ENCODE data around the gene CARM1. TPM values are rescaled to one million over a fixed set of nuclear protein-coding genes. Genes with fewer than 3 reads are reported as not detected.

CARM1 gene
- total and polyA plus RNA-seq, 2 of the 13 experiments (the other 11 are each of a cell fraction or from before 2014, with no cell fraction given) = 27.6 to 55.8 TPM

- TF ChIP-seq EP300 (IDR thresholded peaks at IDR 0.05; ENCODE audit: low read depth in 2 of 2, low read length in 2 of 2) = no peak
- peak; percentile 50; the same call in 1 of the 2 replicates for TF ChIP-seq EP300 (CRISPR knock-in tag; IDR thresholded peaks at IDR 0.05; ENCODE audit: borderline replicate concordance)
- TF ChIP-seq, protein P1, sequence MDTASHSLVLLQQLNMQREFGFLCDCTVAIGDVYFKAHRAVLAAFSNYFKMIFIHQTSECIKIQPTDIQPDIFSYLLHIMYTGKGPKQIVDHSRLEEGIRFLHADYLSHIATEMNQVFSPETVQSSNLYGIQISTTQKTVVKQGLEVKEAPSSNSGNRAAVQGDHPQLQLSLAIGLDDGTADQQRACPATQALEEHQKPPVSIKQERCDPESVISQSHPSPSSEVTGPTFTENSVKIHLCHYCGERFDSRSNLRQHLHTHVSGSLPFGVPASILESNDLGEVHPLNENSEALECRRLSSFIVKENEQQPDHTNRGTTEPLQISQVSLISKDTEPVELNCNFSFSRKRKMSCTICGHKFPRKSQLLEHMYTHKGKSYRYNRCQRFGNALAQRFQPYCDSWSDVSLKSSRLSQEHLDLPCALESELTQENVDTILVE (CRISPR knock-in tag; IDR thresholded peaks at IDR 0.05) = 0 out of 2 replicates have a peak, but pooled peaks have one; percentile 24
- no peak for TF ChIP-seq MBD4 (IDR thresholded peaks at IDR 0.05; ENCODE audit: borderline replicate concordance, low read length)
- TF ChIP-seq, protein P2, sequence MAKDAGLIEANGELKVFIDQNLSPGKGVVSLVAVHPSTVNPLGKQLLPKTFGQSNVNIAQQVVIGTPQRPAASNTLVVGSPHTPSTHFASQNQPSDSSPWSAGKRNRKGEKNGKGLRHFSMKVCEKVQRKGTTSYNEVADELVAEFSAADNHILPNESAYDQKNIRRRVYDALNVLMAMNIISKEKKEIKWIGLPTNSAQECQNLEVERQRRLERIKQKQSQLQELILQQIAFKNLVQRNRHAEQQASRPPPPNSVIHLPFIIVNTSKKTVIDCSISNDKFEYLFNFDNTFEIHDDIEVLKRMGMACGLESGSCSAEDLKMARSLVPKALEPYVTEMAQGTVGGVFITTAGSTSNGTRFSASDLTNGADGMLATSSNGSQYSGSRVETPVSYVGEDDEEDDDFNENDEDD (CRISPR knock-in tag; IDR thresholded peaks at IDR 0.05; ENCODE audit: borderline replicate concordance) = peak; percentile 77; the same call in 1 of the 2 replicates
- TF ChIP-seq ZBTB10 (CRISPR knock-in tag; IDR thresholded peaks at IDR 0.05; ENCODE audit: borderline replicate concordance) = no peak
- TF ChIP-seq ZNF12 (CRISPR knock-in tag; IDR thresholded peaks at IDR 0.05) = no peak
- peak; percentile 52 for TF ChIP-seq SALL2 (CRISPR knock-in tag; IDR thresholded peaks at IDR 0.05)
- TF ChIP-seq PHF20 (CRISPR knock-in tag; IDR thresholded peaks at IDR 0.05) = peak; percentile 75; the same call in 1 of the 2 replicates
- peak; percentile 58 for TF ChIP-seq HOXA3 (CRISPR knock-in tag; IDR thresholded peaks at IDR 0.05)
- TF ChIP-seq, protein P3, sequence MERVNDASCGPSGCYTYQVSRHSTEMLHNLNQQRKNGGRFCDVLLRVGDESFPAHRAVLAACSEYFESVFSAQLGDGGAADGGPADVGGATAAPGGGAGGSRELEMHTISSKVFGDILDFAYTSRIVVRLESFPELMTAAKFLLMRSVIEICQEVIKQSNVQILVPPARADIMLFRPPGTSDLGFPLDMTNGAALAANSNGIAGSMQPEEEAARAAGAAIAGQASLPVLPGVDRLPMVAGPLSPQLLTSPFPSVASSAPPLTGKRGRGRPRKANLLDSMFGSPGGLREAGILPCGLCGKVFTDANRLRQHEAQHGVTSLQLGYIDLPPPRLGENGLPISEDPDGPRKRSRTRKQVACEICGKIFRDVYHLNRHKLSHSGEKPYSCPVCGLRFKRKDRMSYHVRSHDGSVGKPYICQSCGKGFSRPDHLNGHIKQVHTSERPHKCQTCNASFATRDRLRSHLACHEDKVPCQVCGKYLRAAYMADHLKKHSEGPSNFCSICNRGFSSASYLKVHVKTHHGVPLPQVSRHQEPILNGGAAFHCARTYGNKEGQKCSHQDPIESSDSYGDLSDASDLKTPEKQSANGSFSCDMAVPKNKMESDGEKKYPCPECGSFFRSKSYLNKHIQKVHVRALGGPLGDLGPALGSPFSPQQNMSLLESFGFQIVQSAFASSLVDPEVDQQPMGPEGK (CRISPR knock-in tag; IDR thresholded peaks at IDR 0.05) = 0 out of 2 replicates have a peak, but pooled peaks have one; percentile 17
- no peak for TF ChIP-seq MTF1 (CRISPR knock-in tag; IDR thresholded peaks at IDR 0.05)
- TF ChIP-seq NFKB2 (CRISPR knock-in tag; IDR thresholded peaks at IDR 0.05; ENCODE audit: borderline replicate concordance) = peak; percentile 86
- TF ChIP-seq NONO (IDR thresholded peaks at IDR 0.05) = no peak
- 0 out of 2 replicates have a peak, but pooled peaks have one; percentile 29 for TF ChIP-seq NONO (CRISPR knock-in tag; conservative IDR thresholded peaks at IDR 0.05)
- TF ChIP-seq, protein P4, sequence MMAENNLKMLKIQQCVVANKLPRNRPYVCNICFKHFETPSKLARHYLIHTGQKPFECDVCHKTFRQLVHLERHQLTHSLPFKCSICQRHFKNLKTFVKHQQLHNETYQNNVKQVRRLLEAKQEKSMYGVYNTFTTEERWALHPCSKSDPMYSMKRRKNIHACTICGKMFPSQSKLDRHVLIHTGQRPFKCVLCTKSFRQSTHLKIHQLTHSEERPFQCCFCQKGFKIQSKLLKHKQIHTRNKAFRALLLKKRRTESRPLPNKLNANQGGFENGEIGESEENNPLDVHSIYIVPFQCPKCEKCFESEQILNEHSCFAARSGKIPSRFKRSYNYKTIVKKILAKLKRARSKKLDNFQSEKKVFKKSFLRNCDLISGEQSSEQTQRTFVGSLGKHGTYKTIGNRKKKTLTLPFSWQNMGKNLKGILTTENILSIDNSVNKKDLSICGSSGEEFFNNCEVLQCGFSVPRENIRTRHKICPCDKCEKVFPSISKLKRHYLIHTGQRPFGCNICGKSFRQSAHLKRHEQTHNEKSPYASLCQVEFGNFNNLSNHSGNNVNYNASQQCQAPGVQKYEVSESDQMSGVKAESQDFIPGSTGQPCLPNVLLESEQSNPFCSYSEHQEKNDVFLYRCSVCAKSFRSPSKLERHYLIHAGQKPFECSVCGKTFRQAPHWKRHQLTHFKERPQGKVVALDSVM (CRISPR knock-in tag; IDR thresholded peaks at IDR 0.05) = peak; percentile 63
- TF ChIP-seq TAF1 (CRISPR knock-in tag; IDR thresholded peaks at IDR 0.05) = peak; percentile 90
- TF ChIP-seq HDAC2 (CRISPR knock-in tag; IDR thresholded peaks at IDR 0.05) = peak; percentile 50; the same call in 1 of the 2 replicates
- TF ChIP-seq ZNF10 (CRISPR knock-in tag; IDR thresholded peaks at IDR 0.05; ENCODE audit: borderline replicate concordance, low read depth) = no peak
- TF ChIP-seq MAF1 (CRISPR knock-in tag; IDR thresholded peaks at IDR 0.05; ENCODE audit: borderline replicate concordance) = peak; percentile 36; the same call in 1 of the 2 replicates
Observed at GRCh38 chr19:10960314-10961072, 89.1 kb downstream of the CARM1 start, which contains the start of gene SMARCA4 (continued).
